ENCODE data around the gene ABCB9. TPM values are rescaled to one million over a fixed set of nuclear protein-coding genes. Genes with fewer than 3 reads are reported as not detected.

ABCB9 gene
- total and polyA plus RNA-seq, 2 of the 8 experiments (the other 6 are each of a cell fraction or from before 2014, with no cell fraction given), result 3.8 to 8.0 TPM

DNA sequence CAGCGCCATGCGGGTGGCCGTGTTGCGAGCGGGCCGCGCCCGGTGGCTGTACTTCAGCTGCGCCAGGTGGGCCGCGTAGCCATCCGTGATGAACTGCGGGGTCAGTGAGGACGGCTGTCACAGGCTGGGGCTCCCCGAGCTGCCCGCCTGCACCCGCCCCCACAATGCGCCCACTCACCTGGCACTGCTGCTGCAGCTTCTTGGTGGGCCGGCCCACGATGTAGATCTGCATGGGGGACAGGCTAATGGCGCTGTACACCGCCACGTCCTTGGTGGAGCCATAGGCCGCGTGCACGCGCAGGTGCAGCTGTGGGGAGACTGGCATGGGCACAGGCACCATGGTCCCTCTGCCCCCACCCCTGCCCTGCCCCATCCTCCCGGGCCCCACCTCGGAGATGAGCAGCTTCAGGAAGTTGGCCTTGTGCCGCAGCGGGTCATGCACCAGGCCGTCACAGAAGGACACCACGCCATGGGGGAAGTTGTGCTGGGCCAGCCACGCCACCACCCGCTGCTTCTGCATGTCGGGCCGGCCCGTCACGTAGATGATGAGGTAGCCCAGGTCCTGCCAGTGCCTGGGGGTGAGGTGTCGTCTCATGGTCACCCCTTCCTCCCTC is 20.1 kb upstream of the ABCB9 start (continued):
- TF ChIP-seq, protein P1, sequence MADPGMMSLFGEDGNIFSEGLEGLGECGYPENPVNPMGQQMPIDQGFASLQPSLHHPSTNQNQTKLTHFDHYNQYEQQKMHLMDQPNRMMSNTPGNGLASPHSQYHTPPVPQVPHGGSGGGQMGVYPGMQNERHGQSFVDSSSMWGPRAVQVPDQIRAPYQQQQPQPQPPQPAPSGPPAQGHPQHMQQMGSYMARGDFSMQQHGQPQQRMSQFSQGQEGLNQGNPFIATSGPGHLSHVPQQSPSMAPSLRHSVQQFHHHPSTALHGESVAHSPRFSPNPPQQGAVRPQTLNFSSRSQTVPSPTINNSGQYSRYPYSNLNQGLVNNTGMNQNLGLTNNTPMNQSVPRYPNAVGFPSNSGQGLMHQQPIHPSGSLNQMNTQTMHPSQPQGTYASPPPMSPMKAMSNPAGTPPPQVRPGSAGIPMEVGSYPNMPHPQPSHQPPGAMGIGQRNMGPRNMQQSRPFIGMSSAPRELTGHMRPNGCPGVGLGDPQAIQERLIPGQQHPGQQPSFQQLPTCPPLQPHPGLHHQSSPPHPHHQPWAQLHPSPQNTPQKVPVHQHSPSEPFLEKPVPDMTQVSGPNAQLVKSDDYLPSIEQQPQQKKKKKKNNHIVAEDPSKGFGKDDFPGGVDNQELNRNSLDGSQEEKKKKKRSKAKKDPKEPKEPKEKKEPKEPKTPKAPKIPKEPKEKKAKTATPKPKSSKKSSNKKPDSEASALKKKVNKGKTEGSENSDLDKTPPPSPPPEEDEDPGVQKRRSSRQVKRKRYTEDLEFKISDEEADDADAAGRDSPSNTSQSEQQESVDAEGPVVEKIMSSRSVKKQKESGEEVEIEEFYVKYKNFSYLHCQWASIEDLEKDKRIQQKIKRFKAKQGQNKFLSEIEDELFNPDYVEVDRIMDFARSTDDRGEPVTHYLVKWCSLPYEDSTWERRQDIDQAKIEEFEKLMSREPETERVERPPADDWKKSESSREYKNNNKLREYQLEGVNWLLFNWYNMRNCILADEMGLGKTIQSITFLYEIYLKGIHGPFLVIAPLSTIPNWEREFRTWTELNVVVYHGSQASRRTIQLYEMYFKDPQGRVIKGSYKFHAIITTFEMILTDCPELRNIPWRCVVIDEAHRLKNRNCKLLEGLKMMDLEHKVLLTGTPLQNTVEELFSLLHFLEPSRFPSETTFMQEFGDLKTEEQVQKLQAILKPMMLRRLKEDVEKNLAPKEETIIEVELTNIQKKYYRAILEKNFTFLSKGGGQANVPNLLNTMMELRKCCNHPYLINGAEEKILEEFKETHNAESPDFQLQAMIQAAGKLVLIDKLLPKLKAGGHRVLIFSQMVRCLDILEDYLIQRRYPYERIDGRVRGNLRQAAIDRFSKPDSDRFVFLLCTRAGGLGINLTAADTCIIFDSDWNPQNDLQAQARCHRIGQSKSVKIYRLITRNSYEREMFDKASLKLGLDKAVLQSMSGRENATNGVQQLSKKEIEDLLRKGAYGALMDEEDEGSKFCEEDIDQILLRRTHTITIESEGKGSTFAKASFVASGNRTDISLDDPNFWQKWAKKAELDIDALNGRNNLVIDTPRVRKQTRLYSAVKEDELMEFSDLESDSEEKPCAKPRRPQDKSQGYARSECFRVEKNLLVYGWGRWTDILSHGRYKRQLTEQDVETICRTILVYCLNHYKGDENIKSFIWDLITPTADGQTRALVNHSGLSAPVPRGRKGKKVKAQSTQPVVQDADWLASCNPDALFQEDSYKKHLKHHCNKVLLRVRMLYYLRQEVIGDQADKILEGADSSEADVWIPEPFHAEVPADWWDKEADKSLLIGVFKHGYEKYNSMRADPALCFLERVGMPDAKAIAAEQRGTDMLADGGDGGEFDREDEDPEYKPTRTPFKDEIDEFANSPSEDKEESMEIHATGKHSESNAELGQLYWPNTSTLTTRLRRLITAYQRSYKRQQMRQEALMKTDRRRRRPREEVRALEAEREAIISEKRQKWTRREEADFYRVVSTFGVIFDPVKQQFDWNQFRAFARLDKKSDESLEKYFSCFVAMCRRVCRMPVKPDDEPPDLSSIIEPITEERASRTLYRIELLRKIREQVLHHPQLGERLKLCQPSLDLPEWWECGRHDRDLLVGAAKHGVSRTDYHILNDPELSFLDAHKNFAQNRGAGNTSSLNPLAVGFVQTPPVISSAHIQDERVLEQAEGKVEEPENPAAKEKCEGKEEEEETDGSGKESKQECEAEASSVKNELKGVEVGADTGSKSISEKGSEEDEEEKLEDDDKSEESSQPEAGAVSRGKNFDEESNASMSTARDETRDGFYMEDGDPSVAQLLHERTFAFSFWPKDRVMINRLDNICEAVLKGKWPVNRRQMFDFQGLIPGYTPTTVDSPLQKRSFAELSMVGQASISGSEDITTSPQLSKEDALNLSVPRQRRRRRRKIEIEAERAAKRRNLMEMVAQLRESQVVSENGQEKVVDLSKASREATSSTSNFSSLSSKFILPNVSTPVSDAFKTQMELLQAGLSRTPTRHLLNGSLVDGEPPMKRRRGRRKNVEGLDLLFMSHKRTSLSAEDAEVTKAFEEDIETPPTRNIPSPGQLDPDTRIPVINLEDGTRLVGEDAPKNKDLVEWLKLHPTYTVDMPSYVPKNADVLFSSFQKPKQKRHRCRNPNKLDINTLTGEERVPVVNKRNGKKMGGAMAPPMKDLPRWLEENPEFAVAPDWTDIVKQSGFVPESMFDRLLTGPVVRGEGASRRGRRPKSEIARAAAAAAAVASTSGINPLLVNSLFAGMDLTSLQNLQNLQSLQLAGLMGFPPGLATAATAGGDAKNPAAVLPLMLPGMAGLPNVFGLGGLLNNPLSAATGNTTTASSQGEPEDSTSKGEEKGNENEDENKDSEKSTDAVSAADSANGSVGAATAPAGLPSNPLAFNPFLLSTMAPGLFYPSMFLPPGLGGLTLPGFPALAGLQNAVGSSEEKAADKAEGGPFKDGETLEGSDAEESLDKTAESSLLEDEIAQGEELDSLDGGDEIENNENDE (IDR thresholded peaks at IDR 0.05; ENCODE audit: insufficient replicate concordance, low read length), result no peak
- TF ChIP-seq CBX5 (IDR thresholded peaks at IDR 0.05; ENCODE audit: low read depth, low read length), result no peak
- no peak for TF ChIP-seq SUZ12 (IDR thresholded peaks at IDR 0.05; ENCODE audit: low read length)
- no peak for TF ChIP-seq TAF1 (IDR thresholded peaks at IDR 0.05; ENCODE audit: low read depth, low read length)
- no peak for TF ChIP-seq CBX8 (IDR thresholded peaks at IDR 0.05; ENCODE audit: borderline replicate concordance, low read depth, low read length)
- TF ChIP-seq BACH1 (IDR thresholded peaks at IDR 0.05; ENCODE audit: low read length), result no peak
- TF ChIP-seq CTBP2 (IDR thresholded peaks at IDR 0.05; ENCODE audit: borderline replicate concordance, insufficient read depth, insufficient read length, low read length), result no peak
- no peak for TF ChIP-seq ZNF274 (IDR thresholded peaks at IDR 0.05; ENCODE audit: borderline replicate concordance, extremely low read depth, low read length)
- TF ChIP-seq FOSL1 (IDR thresholded peaks at IDR 0.05; ENCODE audit: insufficient read depth, low read depth, low read length), result no peak
- no peak for TF ChIP-seq YY1 (IDR thresholded peaks at IDR 0.05; ENCODE audit: low read depth, low read length)
- TF ChIP-seq JUN (IDR thresholded peaks at IDR 0.05; ENCODE audit: low read depth, low read length), result no peak

All from H1 (cell line).